HG03025 (cell line): Measurements from ENCODE around the gene BPIFB4.
"Not testable (repeated sequence)": the region's sequence is repeated elsewhere in the genome, so short reads cannot be mapped to it uniquely, and the experiment has no call there.

ENCODE experiments used
- ATAC-seq: cut with Tn5 transposase; IDR thresholded peaks from one replicate; pipeline ENCODE4 v1.9.1; 2021; ENCODE audit warnings: mild to moderate bottlenecking, moderate library complexity; ENCODE audit not compliant: unreplicated experiment, low FRiP score

BPIFB4 gene

DNA sequence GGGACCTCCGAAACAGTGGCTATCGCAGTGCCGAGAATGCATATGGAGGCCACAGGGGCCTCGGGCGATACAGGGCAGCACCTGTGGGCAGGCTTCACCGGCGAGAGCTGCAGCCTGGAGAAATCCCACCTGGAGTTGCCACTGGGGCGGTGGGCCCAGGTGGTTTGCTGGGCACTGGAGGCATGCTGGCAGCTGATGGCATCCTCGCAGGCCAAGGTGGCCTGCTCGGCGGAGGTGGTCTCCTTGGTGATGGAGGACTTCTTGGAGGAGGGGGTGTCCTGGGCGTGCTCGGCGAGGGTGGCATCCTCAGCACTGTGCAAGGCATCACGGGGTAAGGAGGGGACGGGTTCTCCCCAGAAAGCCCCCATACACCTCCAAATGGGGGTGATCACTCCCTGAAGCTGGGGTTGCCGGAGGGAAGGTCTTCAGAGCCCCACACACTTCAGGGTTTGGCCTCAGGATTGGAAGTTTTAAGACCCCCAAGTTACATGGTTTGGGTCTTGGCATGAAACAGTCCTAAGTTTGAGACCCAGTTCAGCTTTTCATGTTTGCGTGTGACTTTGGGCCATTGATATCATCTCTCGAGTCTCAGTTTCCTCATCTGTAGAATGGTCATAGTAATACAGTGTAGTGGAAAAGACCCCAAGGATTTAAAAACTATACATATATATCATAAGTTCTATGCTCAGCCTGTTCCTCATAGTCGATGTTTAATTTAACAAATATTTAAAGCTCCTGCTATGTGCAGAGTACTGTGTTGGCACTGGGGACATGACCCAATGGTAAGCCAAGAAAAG lies 4.3 kb downstream of the BPIFB4 start:
- ATAC-seq: no peak

DNA sequence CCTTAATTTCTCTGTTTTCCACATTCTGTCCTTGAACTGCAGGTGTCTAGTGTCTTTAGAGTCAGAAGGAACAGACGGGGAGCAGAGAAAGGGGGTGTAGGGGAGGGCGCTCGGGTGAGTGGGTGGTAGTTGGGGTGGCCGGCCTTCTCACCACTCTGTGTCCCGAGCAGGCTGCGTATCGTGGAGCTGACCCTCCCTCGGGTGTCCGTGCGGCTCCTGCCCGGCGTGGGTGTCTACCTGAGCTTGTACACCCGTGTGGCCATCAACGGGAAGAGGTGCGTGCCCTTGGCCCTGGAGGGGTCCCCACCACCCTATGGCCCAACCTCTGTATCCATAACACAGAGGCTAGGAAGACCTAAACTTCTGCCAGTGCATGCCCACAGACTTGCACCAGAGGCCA lies 5.3 kb downstream of the BPIFB4 start:
- ATAC-seq: no peak

DNA sequence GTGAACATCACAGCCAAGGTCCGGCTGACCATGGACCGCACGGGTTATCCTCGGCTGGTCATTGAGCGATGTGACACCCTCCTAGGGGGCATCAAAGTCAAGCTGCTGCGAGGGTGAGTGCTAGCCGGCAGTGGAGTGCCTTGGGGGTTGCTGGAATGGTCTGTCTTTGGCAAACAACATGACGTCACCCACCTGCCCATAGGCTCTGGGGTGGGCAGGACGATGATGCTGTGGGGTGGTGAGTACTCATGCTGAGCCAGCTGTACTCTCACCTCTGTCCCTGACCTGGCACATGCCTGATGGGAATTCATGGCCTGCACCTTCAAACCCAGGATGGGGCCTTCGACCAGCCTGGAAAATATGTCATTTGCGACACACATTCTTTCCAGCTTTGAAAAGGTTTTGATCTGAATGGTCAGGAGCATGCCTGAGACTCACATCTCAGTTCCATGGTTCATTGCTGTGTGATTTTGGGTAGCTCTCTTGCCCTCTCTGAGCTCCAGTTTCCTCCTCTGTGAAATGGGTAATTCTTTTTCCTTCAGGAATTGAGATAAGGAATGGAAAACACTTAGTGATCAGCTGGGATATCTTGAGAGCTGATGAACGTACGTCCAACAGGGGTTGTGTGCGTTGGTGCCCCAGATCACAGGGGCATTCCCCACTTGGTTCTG lies 6.7 kb downstream of the BPIFB4 start:
- no peak for ATAC-seq

DNA sequence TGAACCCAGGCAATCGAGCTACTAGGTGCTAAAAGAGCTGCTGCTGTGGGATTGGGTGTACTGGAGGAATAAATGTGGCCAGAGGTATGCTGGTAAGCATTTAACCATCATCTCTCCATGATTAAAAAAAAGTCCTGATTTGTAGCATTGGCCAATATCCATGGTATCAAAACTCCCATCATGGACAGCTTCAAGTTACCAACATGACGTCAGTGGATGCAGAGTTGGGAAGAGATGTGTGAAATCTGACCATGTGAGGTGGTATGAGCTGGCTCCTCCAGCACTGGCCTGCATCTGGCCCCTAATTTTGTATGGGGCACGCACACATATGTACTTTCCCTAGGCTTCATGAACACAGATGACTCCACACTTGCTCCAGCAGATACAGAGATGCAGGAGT lies 11.7 kb downstream of the BPIFB4 start:
- no peak for ATAC-seq

DNA sequence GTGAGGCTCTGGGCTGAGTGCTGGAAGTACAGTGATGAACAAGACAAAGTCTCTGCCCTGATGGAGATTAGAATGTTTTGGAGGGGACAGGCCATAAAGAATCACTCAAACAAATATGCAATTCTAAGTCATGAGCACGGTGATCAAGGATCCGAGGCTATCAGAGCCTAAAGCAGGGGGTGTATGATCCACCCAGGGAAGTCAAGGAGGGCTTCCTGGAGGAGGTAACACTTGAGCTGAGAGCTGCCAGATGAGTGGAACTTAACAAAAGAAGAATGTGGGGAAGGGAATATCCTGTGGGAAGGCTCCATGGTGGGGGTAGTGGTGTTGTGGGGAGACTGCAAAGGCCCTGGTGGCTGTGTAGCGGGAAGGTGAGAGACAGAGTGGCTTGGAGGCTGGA lies 12.2 kb downstream of the BPIFB4 start:
- no peak for ATAC-seq

DNA sequence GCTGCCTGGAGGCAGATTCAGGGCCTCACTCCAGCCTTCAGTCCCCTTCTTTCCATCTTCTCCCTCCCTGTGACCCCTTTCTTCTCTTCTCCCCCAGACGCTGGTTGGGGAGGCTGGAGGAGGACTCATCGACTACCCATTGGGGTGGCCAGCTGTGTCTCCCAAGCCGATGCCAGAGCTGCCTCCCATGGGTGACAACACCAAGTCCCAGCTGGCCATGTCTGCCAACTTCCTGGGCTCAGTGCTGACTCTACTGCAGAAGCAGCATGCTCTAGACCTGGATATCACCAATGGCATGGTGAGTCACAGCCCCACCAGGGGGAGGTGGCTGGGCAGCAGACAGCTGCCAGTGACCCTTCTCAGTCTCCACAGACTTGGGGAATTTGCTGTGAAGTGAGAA lies 12.9 kb downstream of the BPIFB4 start:
- ATAC-seq: no peak

DNA sequence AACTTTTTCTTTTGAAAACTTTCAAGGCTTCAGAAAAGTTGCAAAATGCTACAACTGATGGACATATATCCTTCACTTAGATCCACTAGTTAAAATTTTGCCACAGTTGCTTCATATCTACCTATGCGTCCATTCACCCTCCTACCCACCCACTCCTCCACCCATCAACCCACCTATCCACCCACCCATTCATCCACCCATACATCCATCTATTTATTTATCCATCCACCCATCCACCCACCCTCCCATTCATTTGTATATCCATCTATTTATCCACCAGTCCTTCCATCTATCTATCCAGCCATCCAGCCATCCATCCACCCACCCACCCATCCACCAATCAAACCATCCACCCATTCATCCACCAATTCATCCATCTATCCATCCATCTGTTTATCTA lies 13.6 kb downstream of the BPIFB4 start:
- ATAC-seq: no peak

DNA sequence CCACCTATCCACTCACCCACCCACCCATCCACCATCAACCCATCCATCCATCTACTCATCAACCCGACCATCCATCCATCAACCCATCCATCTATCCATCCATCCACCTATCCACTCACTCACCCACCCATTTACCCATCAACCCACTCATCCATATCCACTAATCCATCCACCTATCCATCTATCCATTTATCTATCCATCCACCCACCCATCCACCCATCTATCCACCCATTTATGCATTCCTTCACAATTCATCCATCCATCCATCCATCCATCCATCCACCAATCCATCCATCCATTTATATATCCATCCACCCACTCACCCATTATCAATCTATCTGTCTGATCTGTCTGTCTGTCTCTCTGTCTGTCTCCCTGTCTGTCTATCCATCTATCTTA lies 14.1 kb downstream of the BPIFB4 start:
- no peak for ATAC-seq

DNA sequence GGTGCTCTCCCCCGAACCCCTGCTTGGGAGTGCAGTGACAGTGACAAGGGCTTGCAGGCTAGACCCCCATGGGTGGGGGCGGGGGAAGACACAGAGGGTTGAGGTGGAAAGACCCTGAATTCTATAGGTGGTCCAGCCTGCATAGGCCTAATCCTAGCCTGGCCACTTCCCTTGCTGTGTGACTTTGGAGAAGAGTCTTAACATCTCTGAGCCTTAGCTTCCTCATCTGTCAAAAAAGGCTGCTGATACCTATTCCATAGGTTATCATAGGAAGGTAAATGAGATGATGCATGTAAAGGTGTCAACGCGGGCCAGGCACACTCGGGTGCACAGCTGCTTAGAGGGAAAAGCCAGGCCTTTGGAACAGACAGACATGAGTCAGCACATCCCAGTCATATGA lies 15.8 kb downstream of the BPIFB4 start:
- ATAC-seq: no peak

DNA sequence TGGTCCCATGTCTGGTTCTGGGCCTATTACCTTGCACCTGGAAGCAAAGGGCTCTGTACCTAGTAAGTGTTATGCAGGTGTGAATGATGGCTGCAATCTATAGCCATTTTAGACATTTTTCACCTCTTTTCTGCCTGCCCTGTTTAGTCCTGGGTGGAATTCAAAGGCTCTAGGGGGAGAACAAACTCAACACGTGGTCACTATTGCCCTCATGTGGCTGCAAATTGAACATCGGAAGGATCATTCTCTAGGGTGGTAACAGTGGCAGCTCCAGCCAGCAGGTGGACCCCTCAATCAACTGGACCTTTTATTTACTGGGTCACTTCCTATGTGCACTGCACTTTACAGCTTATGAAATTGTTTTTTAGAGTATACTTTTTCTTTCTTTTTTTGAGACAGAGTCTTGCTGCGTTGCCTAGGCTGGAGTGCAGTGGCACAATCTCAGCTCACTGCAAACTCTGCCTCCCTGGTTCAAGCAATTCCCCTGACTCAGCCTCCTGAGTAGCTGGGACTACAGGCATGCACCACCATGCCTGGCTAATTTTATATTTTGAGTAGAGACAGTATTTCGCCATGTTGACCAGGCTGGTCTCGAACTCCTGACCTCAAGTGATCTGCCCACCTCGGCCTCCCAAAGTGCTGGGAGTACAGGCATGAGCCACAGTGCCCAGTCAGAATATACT lies 16.6 kb downstream of the BPIFB4 start:
- not testable (repeated sequence) for ATAC-seq

DNA sequence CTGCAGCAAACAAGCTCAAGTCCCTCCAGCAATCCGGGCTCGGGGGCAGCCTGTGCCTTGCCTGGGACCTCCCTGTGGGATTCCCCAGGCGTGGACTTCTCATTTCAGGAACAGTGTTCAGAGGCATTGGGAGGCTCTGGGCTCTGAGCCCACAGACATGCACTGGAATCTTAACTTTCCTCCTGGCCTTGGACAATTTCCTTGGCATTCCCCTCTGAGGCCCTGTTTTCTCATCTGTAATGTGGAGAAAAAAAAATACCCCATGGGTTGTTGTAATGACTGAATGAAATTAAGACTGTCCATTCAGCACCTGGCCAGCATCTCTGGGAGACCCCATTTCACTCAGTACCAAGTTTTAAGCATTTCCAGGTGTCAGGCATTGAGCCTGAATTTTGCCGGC lies 17.6 kb downstream of the BPIFB4 start:
- ATAC-seq: no peak

DNA sequence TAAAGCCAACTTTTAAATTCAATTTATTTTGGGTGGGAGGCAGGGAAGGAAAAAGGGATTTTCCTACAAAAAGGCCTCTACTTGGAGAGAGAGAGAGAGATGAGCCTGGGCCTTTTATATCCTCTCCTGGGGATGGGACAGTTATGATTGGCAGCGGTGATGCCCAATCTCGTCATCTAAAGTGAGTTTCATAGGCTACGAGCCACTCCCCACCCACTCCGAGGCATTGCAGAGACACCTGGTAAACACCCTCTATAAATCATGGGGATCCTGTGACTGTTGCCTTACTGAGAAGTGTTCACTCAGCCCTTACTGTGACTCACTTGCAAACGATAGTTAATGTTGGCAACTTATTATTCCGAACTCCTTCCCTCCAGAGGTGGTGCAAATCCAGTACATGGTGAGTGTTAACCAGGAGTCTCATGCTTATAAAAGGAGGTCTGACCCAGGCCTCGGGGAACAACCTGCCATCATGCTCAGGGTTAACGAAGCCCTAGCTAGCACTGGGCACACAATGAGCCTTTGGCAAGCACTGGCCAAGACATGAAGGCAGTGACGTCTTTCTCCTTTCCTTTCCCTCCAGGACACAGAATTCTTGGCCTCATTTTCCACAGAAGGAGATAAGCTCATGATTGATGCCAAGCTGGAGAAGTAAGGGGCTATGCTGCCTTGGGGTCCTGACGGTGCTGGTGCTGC lies 20.5 kb downstream of the BPIFB4 start:
- no peak for ATAC-seq

DNA sequence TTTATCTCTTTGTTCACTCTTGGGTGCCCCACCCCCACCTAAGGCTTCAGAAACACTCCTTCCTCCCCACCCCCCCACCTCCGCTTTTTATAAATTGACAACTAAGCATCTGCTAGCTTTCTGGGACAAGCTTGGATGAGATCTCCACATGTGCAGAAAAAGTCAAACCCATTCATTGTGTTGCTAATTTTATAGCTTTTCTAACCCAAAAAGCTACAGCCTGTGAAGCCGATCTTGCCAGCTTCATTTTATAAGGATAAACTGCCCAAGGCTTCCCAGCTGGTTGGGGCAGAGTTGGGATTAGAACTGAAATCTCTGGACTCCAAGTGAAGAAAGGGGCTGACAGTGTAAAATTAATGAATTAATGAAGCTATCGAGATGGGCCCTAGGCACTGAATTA lies 24.1 kb downstream of the BPIFB4 start:
- no peak for ATAC-seq

DNA sequence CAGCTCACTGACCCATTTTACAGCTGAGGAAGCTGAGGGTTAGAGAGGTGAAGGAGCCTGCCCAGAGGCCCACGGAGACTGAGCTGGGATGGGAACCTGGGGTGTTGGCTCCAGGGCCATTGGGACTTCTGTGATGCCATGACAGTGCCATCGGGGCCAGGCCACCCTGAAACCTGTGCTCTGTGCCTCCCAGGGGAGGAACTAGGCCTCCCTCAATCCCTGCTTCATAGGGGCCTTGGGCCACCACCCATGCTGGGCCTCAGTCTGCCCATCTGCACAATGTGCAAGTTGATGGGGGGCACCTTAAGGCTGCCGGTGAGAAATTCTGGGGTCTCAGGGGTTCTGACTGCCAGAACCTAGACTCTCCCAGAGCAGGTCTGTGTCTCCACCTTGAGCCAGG lies 24.9 kb downstream of the BPIFB4 start:
- ATAC-seq: no peak

DNA sequence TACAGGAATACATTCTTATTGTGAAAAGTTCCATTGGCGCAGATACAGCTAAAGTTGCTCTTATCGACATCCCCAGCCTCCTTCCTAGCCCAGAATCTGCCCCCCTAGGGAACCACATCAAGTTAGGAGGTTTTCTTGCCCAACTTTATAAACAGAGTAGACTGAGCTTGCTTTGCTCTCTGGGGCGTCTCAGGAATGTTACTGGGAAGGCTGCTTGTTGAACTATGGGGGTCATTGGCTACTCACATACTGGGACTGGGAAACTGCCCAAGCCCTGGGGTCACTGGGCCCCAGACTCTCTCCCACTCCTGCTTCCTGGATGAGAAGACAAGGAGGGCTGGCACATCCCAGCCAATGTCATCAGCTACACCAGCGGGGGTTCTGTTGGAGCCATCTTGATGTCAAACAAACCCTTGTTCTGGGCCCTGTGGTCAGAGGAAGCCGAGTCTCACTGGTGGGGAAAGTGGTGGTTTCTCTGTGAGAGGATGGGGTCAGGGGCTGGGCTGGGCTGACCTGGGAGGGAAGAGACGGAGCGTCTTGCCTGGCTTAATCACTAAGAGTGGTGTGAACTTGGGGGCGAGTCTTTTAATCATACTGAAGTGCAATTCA lies 26.0 kb downstream of the BPIFB4 start:
- ATAC-seq: no peak

DNA sequence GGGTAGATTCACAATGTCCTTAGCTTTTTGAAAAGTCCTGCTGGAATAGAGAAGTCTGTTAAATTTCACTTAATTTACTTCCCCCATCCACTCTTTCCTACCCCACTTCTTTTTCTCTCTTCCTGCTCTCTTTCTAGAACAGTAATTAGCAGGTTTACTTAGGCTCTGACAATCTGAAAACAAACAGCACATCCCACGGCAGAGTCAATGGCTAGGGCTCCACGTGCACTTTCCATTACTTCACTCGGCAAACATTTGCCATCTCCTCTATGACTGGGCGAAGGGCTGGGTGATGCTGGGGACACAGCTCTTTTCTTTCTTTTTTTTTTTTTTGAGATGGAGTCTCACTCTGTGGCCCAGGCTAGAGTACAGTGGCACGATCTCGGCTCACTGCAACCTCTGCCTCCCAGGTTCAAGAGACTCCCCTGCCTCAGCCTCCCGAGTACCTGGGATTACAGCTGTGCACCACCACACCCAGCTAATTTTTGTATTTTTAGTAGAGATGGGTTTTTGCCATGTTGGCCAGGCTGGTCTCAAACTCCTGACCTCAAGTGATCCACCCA lies 26.7 kb downstream of the BPIFB4 start:
- not testable (repeated sequence) for ATAC-seq

DNA sequence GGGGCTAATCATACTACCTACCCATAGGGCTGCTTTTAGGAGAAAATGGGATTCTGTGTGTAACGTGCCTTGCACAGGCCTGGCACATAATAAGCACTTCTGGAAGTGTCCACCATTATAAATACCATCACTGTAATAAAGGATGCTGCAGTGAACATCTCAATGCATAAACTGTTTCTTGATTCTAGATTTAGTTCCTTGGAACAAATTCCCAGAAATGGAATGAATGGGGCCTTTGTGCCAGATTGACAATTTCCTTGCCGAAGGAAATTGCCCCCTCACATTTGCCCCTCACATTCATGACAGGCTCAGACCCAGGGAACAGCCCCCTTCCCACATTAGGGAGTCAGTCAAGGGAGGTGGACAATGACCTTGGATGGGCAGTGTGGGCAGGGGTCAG lies 29.2 kb downstream of the BPIFB4 start:
- ATAC-seq: no peak

DNA sequence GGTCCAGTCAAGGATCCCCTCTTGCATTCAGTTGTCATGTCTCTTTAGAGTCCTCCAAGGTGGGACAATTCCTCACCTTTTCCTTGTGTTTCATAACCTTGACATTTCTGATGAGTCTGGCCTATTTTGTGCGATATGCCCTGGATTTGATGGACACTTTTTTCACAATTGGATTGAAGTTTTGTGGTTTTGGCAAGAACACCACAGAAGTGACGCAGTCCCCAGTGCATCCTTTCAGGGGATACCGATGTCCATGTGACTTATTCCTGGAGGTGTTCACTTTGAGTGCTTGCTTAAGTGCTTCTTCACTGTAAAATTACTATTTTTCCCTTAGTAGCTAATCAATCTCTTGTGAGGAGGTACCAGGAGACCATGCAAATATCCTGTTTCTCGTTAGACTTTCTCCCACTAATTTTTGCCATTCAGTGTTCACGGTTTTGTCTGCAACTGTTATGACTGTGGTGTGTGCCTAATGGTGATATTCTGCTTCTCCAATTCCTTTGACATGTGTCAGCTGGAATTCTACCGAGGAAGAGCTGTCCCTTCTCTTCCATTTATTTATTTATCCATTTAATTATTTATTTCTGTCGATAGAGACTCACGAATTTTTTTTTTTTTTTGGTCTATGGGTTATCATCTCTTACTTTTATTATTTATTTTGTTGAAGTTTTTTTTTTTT lies 30.8 kb downstream of the BPIFB4 start:
- ATAC-seq: no peak

DNA sequence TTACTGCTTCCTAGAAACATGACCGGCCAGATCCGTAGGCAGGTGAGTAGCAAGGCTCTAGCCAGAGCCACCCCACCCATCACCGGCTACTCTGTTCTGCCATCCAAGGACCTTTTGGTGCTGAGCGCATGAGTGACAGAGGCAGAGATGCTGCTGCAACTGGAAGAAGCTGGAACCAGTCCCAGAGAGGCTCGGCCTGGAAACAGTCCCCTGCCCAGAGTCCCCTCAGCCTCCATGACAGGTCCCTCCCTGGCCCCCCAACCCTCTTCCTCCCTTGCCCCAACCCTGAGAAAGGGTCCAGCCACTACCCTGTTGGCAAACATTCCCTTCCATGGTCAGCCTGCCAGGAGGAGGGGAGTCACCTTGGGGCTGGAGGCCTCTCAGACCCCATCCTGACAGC lies 31.9 kb downstream of the BPIFB4 start:
- no peak for ATAC-seq
